ENCODE results near the gene DRICH1.
"Not testable (repeated sequence)": the region's sequence is repeated elsewhere in the genome, so short reads cannot be mapped to it uniquely, and the experiment has no call there.

DNA sequence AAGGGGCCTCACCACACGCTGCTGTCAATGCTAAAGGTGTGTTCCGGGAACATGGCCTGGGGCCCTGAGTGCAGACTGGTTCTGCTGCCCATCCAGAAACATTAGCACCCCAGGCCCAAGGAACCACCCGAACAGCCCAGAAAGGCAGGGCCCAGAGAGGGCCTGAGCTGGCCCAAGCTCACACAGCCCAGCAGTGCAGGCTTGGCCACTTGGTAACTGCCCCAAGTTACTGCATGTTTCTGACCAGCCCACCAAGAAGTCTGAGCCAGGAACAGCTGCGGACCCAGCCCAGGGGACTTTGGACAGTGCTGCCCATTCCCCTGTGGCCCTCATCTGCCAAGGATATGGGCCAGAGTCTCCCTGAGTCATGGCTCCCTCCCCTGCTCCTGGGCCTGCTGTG lies 39.3 kb upstream of the DRICH1 start:
- TF ChIP-seq, protein P1, sequence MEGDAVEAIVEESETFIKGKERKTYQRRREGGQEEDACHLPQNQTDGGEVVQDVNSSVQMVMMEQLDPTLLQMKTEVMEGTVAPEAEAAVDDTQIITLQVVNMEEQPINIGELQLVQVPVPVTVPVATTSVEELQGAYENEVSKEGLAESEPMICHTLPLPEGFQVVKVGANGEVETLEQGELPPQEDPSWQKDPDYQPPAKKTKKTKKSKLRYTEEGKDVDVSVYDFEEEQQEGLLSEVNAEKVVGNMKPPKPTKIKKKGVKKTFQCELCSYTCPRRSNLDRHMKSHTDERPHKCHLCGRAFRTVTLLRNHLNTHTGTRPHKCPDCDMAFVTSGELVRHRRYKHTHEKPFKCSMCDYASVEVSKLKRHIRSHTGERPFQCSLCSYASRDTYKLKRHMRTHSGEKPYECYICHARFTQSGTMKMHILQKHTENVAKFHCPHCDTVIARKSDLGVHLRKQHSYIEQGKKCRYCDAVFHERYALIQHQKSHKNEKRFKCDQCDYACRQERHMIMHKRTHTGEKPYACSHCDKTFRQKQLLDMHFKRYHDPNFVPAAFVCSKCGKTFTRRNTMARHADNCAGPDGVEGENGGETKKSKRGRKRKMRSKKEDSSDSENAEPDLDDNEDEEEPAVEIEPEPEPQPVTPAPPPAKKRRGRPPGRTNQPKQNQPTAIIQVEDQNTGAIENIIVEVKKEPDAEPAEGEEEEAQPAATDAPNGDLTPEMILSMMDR (IDR thresholded peaks at IDR 0.05): not testable (repeated sequence)
- TF ChIP-seq POLR2A (IDR thresholded peaks at IDR 0.05): not testable (repeated sequence)

Measured in thyroid gland (tissue), 4 donors.